HG02852 (cell line): ENCODE measurements around the gene AP3S1.
A peak's percentile ranks its signal among the peaks of the same experiment; 100 is the strongest.

Experiments used
- ATAC-seq: cut with Tn5 transposase; IDR thresholded peaks from one replicate; pipeline ENCODE4 v1.9.1; 2021; ENCODE audit warnings: mild to moderate bottlenecking, moderate library complexity; ENCODE audit not compliant: unreplicated experiment

AP3S1 gene

GRCh38 chr5:115934388-115934974, 92.7 kb downstream of the AP3S1 start:
- no peak for ATAC-seq

DNA sequence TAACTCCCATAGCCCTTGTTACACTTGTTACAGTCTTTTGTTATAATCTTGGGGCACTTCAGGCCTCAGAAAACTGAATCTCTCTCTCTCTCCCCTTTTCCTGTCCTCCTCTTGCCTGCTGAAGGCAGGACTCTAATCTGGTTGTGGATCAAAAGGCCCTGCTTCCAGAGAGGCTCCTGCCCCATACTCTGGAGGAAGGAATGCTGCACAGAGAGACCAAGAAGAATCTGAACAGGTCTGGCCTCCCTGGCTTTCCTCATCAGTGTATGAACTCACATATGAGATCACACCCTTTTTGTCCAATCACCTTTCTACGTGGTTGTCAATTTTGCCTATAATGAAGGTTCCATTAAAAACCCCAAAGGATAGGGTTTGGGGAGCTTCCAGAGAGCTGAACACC, 94.3 kb downstream of the AP3S1 start:
- ATAC-seq: no peak

- no peak for ATAC-seq
Observed at GRCh38 chr5:115939059-115939458, 97.3 kb downstream of the AP3S1 start.

DNA sequence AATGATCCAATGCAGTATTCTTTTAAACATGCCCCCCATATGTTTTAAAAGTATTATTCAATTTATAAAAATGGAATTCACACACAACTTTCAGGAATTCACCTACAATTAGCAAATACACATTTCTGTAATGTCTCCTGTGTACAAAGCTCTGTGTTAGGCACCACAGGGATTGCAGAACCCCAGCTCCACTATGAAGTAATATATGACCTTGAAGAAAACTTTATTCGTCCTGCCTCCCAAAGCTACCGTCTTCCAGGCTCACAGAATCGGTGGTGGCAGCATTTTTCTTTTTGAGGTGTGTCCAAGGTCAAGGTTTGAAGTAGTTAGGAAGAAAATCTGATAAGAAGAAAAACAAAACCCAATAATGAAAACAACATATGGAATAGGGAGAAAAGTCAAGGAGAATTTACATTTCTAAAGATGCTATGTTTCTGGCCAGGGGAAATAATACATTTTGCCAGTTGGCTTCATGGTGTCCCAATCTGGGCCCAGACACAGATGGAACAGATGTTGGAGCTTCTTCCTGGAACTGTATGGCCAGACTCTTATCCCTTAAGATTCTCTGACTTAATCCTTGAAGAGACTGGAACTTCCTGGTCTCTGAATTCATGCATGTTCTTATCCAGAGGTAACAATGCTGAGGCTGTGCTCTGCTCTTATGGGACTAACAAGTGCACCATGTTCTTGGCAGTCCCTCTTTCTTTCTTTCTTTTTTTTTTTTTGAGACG, 98.5 kb downstream of the AP3S1 start:
- no peak for ATAC-seq

DNA sequence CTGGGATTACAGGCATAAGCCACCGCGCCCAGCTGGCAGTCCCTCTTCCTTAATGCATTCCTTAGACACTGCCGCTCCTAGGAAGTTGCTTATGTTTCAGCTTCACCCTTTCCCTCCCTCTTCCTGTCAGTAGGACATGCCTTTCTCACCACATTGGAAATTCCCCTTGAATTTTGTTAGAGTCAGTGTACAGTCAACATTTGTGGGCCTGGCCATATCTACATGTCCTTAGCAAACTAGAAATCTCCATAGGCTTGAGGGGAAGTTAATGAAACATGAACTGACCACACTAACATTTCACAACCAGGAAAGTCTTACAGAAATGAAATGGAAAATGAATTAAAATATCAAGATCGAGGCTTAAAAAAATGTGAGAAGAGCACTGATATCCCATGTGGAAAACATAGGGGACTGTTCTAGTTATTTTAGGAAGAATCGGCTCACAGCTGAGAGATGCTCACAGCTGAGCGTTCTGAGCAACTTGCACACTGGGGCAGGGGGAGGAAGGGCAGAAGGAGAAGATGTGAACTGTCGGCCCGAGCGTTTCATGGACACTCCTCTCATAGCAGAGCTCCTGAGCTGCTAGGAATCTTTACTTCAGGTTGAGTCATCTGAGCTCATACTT, 99.4 kb downstream of the AP3S1 start:
- ATAC-seq: peak; percentile 51

- ATAC-seq: no peak
Observed at GRCh38 chr5:115944501-115944900, 102.8 kb downstream of the AP3S1 start.

- ATAC-seq: no peak
Observed at GRCh38 chr5:115946655-115947054, 104.9 kb downstream of the AP3S1 start.

DNA sequence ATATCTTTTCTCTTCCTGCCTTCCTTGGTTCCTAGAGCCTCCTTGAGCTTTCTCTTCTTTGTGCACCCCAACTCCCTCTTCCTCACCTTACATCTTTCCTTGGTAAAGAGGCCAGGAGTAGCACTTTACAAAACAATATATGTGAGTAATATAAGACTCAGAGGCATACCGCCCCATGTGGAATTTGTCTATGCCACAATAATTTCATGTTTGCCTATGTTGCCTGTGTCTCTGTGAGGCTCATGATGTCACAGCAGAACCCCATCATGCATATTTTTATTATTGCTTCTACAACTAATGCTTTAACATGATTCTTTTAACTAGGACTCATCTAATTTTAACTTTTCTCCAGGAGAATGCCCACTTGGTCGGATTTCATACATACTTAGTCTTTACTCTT, 105.5 kb downstream of the AP3S1 start:
- no peak for ATAC-seq

- no peak for ATAC-seq
Observed at GRCh38 chr5:115948091-115948534, 106.4 kb downstream of the AP3S1 start.

- ATAC-seq: no peak
Observed at GRCh38 chr5:115949096-115949495, 107.4 kb downstream of the AP3S1 start.

DNA sequence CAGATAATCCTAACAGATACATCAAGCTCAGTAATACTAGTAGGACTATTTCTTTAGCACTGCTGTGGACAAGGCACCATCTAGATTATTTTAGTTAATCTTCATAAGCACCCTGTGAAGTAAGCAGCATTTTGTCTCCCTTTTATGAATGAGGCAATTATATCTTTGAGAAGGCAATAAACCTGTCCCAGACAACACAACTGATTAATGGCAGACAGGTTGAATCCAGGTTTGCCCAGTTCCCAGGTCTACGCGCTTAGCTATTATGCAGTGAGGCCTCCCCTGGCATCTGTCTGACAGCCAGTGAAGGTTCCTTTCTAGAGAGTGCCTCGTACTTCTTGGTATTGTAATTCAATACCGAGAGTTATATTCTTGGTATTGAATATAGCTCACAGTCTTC, 110.9 kb downstream of the AP3S1 start:
- ATAC-seq: no peak

DNA sequence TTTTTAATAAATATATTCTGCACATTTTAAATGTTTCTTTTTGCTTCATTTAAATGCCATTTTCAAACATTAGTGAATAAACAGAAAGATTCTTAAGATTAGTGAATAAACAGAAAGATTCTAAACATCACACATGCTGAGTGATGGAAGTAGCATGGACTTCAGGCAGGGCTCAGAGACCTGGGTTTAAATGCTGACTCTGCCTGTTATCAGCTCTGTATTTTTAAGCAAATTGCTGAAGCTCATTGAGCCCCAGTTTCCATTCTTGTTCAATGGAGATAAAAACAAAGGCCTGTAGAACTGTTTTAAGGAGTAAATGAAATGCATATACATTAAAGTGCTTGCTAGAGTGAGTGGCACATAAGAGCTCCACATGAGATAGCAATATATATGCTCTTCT, 112.4 kb downstream of the AP3S1 start:
- no peak for ATAC-seq

DNA sequence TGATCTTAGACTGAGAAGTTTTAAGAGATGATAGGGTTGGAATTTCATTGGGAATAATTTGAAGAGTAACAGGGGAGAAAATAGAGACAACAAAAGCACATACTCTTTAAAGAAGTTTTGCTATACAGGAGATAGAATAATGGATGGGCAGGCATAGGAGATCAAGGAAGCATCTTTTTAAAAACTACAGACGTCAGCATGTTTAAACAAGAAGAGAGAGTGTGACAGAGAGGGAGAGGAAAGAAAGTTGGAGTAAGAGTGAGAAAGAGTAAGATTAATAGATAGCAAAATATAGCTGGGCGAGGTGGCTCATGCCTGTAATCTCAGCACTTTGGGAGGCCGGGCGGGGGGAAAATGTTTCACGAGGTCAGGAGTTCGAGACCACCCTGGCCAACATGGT, 115.2 kb downstream of the AP3S1 start:
- no peak for ATAC-seq

DNA sequence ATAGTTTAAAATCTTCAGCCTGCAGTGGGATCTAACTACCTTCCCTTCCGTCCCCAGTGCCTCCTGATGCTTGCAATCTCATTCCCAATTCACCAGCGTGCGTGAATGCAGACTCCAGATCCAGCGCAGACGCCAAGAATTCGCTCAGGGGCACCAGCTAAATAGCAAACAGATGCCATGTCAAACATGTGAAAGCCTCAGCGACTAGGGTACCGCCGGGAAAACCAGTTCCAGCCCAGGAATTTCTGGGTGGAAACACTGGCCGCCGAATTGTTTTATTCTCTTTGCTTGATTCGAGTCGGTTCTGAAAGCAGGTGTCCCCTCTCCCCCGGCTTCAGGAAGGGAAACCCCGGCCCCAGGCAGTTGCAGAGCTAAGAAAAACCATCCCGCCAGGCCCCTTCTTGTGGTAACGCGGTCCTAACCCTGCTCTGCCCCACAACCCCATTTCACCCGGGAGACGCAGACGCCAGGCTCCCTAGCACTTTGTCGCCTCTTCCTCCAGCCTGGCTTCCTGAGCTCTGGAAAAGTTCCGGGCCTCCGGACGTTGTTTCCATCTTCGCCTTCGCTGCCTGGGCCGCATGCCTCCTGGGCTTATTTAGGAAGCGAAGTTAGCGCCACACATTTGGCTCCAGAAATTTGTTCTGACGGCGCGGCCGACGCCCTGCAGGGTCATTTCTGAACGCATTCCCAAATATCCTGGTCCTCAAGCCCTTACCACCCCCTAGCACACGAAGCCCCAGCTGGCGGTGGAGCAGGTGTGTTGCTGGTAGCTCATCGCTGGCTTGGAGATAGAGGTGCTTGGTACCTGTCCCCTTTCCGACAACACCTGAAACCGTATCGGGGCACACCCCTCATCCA, 119.9 kb downstream of the AP3S1 start:
- no peak for ATAC-seq

DNA sequence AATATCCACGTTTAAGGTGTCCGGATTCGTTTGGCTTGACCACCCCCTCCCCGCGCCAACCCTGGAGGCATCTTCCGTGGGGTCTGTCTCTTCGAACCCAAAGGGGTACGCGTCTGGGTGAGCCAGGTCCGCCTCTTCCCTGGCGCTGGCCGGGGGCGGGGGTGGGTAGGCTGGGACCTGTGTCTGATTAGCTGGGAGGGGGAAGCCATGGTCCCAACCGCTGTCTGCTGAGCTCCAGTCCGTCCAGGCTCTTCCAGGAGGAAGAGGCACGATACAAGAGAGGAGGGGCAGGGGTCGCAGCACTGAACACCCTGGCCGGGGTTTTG, 120.5 kb downstream of the AP3S1 start, which contains the start of gene LVRN:
TSS of gene LVRN (plus strand) at position 237 of the 326 bp plus-strand sequence. CDS start 143 bp downstream, outside the sequence.
- no peak for ATAC-seq

GRCh38 chr5:115962565-115963402, 121.0 kb downstream of the AP3S1 start:
- no peak for ATAC-seq

- ATAC-seq: no peak
Observed at GRCh38 chr5:115963566-115963965, 121.8 kb downstream of the AP3S1 start.
